Measurements from ENCODE around the gene IGFBP4. TPM values are rescaled to one million over a fixed set of nuclear protein-coding genes. Genes with fewer than 3 reads are reported as not detected.

The IGFBP4 gene
- polyA plus RNA-seq, 2 donors: 34.1 to 80.6 TPM

GRCh38 chr17:40506786-40507185 is 63.5 kb downstream of the IGFBP4 start:
- Histone ChIP-seq H3K9me3 (ENCODE audit: control insufficient read depth in 2 of 2, insufficient read depth in 1 of 2, low read depth in 1 of 2, low read length in 1 of 2) (no peaks in the 10 kb centered on the region), H3K36me3 (ENCODE audit: control insufficient read depth in 2 of 2, insufficient read depth in 2 of 2, low read length in 1 of 2) (no peaks in the 10 kb centered on the region), H3K27me3 (ENCODE audit: control insufficient read depth in 1 of 2, insufficient read depth in 2 of 2, low read length in 2 of 2) (no peaks in the 10 kb centered on the region), H3K27ac (ENCODE audit: low read depth in 2 of 2, low read length in 1 of 2) (no peak overlapping the region), H3K4me3 (ENCODE audit: low read depth in 1 of 2, low read length in 2 of 2) (no peak overlapping the region), H3K4me1 (ENCODE audit: control insufficient read depth in 2 of 2, insufficient read depth in 2 of 2, low read length in 1 of 2) (peaks cover 2 to 11% of the 10 kb centered on the region in 2 donors)
- WGBS, 2 donors: 85 to 94% methylated on average over 5 of the region's 5 CpGs

Other genes with a start within 250 kb of the IGFBP4 start
- 10 to 100 TPM in 1 of 2 donors, 1 to 10 TPM in 1; 9.1 to 15.3 TPM for gene WIPF2, start 224.1 kb upstream of the IGFBP4 start, polyA plus RNA-seq
- 1 to 10 TPM; 5.1 to 7.5 TPM for gene CDC6, start 155.6 kb upstream of the IGFBP4 start, polyA plus RNA-seq
- 1 to 10 TPM; 5.2 to 6.6 TPM for gene RARA, start 134.3 kb upstream of the IGFBP4 start, polyA plus RNA-seq
- gene GJD3, start 78.7 kb upstream of the IGFBP4 start, polyA plus RNA-seq: 1 to 10 TPM in 1 of 2 donors, under 1 TPM in 1; 0.68 to 1.0 TPM
- gene TOP2A, start 25.6 kb upstream of the IGFBP4 start, polyA plus RNA-seq: 10 to 100 TPM; 18.0 to 56.0 TPM
- 10 to 100 TPM; 25.4 to 74.8 TPM for gene TNS4, start 58.2 kb downstream of the IGFBP4 start, polyA plus RNA-seq
- under 1 TPM; 0.16 to 0.54 TPM for gene CCR7, start 122.0 kb downstream of the IGFBP4 start, polyA plus RNA-seq
- 10 to 100 TPM; 57.2 to 57.8 TPM for gene SMARCE1, start 204.4 kb downstream of the IGFBP4 start, polyA plus RNA-seq
- gene KRT222, start 221.7 kb downstream of the IGFBP4 start, polyA plus RNA-seq: under 1 TPM; 0.43 to 0.59 TPM